Endothelial cell of umbilical vein (primary cell): ENCODE measurements around the gene PTTG1IP2. TPM values are rescaled to one million over a fixed set of nuclear protein-coding genes. Genes with fewer than 3 reads are reported as not detected.

Experiments used
- BruUV-seq: library from RNA; stranded (reverse); fragments of 400-500 nt; replicated peaks from 2 replicates; lab custom pipeline; 2021; lab: Mats Ljungman, UMichigan
- CTCF ChIA-PET: fragments of 300-600, 350-600 bp; sonication (Branson Sonifier 250); formaldehyde crosslinking; loops from one replicate; lab custom pipeline; 2021; ENCODE audit warnings: antibody characterized with exemption, inconsistent platforms; lab: Charles Lee
- POLR2A ChIA-PET: fragments of 300-600, 350-600 bp; sonication (Branson Sonifier 250); formaldehyde crosslinking; loops from one replicate; lab custom pipeline; 2021; ENCODE audit warnings: antibody characterized with exemption, inconsistent platforms; lab: Charles Lee
- DNase-seq: peaks from one replicate; pipeline ENCODE4 v3.0.0-alpha.2; 2011; ENCODE audit warnings: low read depth, low spot score
- FAIRE-seq: peaks from 2 replicates; lab custom pipeline; 2011; peaks lifted over from hg19 to GRCh38; lab: Jason Lieb, UNC
- H2AFZ ChIP-seq: 2 replicates; pipeline ENCODE4 v1.6.0; 2012; ENCODE audit warnings: low read depth, low read length, control low read depth, inconsistent platforms
- H3K27ac ChIP-seq: 2 replicates; pipeline ENCODE4 v1.5.1; 2011; ENCODE audit warnings: low read depth, mild to moderate bottlenecking, control low read depth, low read length, moderate library complexity; ENCODE audit not compliant: insufficient read depth
- H3K27me3 ChIP-seq, 2 experiments: 2 replicates each; pipeline versions ENCODE4 v1.6.0 to v1.6.1; 2011; ENCODE audit warnings: low read length in 2 of 2, mixed read lengths in 1 of 2; ENCODE audit not compliant: control insufficient read depth in 2 of 2, insufficient read depth in 2 of 2
- H3K36me3 ChIP-seq, 2 experiments: 2 replicates in 1 of 2; 3 replicates in 1 of 2; pipeline ENCODE4 v1.5.1; 2011; ENCODE audit warnings: low read length in 2 of 2, mild to moderate bottlenecking in 1 of 2, moderate library complexity in 1 of 2; ENCODE audit not compliant: control insufficient read depth in 2 of 2, insufficient read depth in 2 of 2; ENCODE audit errors: extremely low read depth in 1 of 2
- H3K4me1 ChIP-seq: 3 replicates; pipeline ENCODE4 v1.5.1; 2011; ENCODE audit warnings: mild to moderate bottlenecking, low read length; ENCODE audit not compliant: control insufficient read depth, insufficient read depth; ENCODE audit errors: extremely low read depth
- H3K4me2 ChIP-seq: 2 replicates; pipeline ENCODE4 v1.6.1; 2011; ENCODE audit warnings: low read length, control low read depth, mixed read lengths; ENCODE audit not compliant: insufficient read depth
- H3K4me3 ChIP-seq, 3 experiments: fragments of 200-600 bp in 1 of 3; sonication (generic), shearing (Covaris generic) in 1 of 3; replicated peaks in 1 of 3; 2 replicates each; pipeline ENCODE4 v1.5.1; 2011 to 2016; ENCODE audit warnings: control low read depth in 3 of 3, low read length in 3 of 3, mild to moderate bottlenecking in 2 of 3, inconsistent platforms in 1 of 3, low read depth in 1 of 3, moderate library complexity in 1 of 3; ENCODE audit not compliant: insufficient read depth in 1 of 3
- H3K79me2 ChIP-seq: 2 replicates; pipeline ENCODE4 v1.6.0; 2012; ENCODE audit warnings: low read length, inconsistent platforms; ENCODE audit not compliant: control insufficient read depth, insufficient read depth
- H3K9ac ChIP-seq: replicated peaks from 2 replicates; pipeline ENCODE3; 2011; ENCODE audit warnings: low read length, control low read depth; ENCODE audit not compliant: insufficient read depth; ENCODE audit errors: extremely low read depth
- H3K9me1 ChIP-seq: replicated peaks from 3 replicates; pipeline ENCODE4 v1.6.0; 2011; ENCODE audit warnings: mild to moderate bottlenecking, low read length; ENCODE audit not compliant: control insufficient read depth, insufficient read depth; ENCODE audit errors: extremely low read depth
- H3K9me3 ChIP-seq: replicated peaks from 2 replicates; pipeline ENCODE4 v1.5.1; 2012; ENCODE audit warnings: low read length, inconsistent platforms; ENCODE audit not compliant: control insufficient read depth, insufficient read depth
- H4K20me1 ChIP-seq: replicated peaks from 2 replicates; pipeline ENCODE3; 2011; ENCODE audit warnings: mild to moderate bottlenecking, low read length; ENCODE audit not compliant: control insufficient read depth, insufficient read depth; ENCODE audit errors: extremely low read depth
- EZH2 ChIP-seq: IDR thresholded peaks from 2 replicates; pipeline ENCODE4 v1.6.1; 2012; ENCODE audit warnings: borderline replicate concordance, low read depth, mild to moderate bottlenecking, moderate library complexity, low read length, inconsistent platforms; ENCODE audit not compliant: severe bottlenecking
- FOS ChIP-seq: IDR thresholded peaks from 2 replicates; pipeline ENCODE4 v1.6.1; 2011; ENCODE audit warnings: mild to moderate bottlenecking, low read length, moderate library complexity, borderline replicate concordance; ENCODE audit not compliant: insufficient read depth
- GATA2 ChIP-seq: IDR thresholded peaks from 2 replicates; pipeline ENCODE4 v1.7.0; 2011; ENCODE audit warnings: low read depth, mild to moderate bottlenecking, moderate library complexity, mixed read lengths, low read length; ENCODE audit not compliant: insufficient read length, insufficient read depth
- JUN ChIP-seq: IDR thresholded peaks from 2 replicates; pipeline ENCODE4 v1.6.1; 2011; ENCODE audit warnings: borderline replicate concordance, low read depth; ENCODE audit not compliant: insufficient read length, insufficient read depth
- MYC ChIP-seq: IDR thresholded peaks from one replicate; pipeline ENCODE4 v1.6.1; 2011; ENCODE audit warnings: mild to moderate bottlenecking, low read depth, low read length
- POLR2A ChIP-seq: IDR thresholded peaks from 2 replicates; pipeline ENCODE4 v1.6.1; 2012; ENCODE audit warnings: low read depth, mild to moderate bottlenecking, control low read depth, low read length
- POLR2AphosphoS5 ChIP-seq: IDR thresholded peaks from 2 replicates; pipeline ENCODE4 v1.6.1; 2012; ENCODE audit warnings: low read depth, mild to moderate bottlenecking, control low read depth, low read length, moderate library complexity; ENCODE audit not compliant: insufficient read depth
- dilution Hi-C: fragments of 300-500 bp; cut with MboI; formaldehyde crosslinking; loops from one replicate; pipeline ENCODE4 v1.15.0; 2019; ENCODE audit warnings: low sequenced_read_pairs; ENCODE audit not compliant: extremely low pct_ligation_motif_present
- intact Hi-C: fragments of 100-400 bp; cut with micrococcal nuclease; formaldehyde crosslinking; loops from one replicate; pipeline ENCODE4 v1.10.0; 2022
- polyA plus RNA-seq, 4 experiments: library from polyadenylated mRNA; depleted of rRNA in 3 of 4; stranded (reverse) in 3 of 4; unstranded in 1 of 4; fragments of >200 nt; gene quantifications; 2 replicates each; pipeline versions ENCODE4 v1.2.1 to v1.2.3, GENCODE V29; 2011 to 2012; ENCODE audit warnings: missing spikeins in 1 of 4
- total RNA-seq: library from RNA; stranded (reverse); gene quantifications from 2 replicates; pipeline ENCODE4 v1.2.3, GENCODE V29; 2021
- TF ChIP-seq, protein P1 (sequence below), 2 donors: IDR thresholded peaks; 1 replicate in 1 of 2; 2 replicates in 1 of 2; pipeline ENCODE4 v1.5.1; 2011; ENCODE audit warnings: low read length in 2 of 2, mild to moderate bottlenecking in 2 of 2, moderate library complexity in 2 of 2, control low read depth in 1 of 2, inconsistent platforms in 1 of 2, low read depth in 1 of 2; ENCODE audit not compliant: insufficient read depth in 1 of 2; ENCODE audit errors: extremely low read depth in 1 of 2
- TF ChIP-seq, protein P2 (sequence below): IDR thresholded peaks from 2 replicates; pipeline ENCODE4 v1.6.1; 2011; ENCODE audit not compliant: insufficient read depth, insufficient read length

Gene PTTG1IP2
- total and polyA plus RNA-seq, 2 donors (not counting 3 experiments of a cell fraction or from before 2014, with no cell fraction given) = not detected

DNA sequence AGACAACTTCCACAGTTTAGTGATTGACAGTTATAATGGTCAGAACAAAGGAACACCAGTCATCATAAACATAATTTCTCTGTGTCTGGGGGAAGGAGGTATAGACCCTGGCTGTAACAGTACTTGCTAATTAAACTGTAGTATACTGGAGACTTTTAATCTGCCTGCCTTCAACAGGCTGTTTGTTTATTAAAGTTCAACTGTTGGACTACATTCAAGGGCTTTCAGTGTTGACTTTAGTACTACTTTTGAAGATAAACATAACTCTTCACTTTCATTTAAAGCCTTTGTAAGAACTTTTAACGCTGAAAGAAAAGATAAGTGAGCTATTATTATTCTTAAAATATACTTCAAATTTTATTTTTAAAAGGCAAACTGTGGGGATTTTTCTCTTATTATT is 15.5 kb upstream of the PTTG1IP2 start:
- H3K4me2 ChIP-seq = no peak overlapping the region
- H3K9me1 ChIP-seq = no peaks in the 10 kb centered on the region
- no peaks in the 10 kb centered on the region for H3K9me3 ChIP-seq
- FAIRE-seq = no peak
- no peak for DNase-seq
- H3K27ac ChIP-seq = no peak overlapping the region
- no peak overlapping the region for H3K4me3 ChIP-seq
- dilution Hi-C loops (no loop called here), intact Hi-C loops (loop anchor here (10.0 kb wide), 2 partner anchors 141 to 301 kb away; partner anchors contain the start of gene CDK14)
- no TSS peak for BruUV-seq
- no peaks in the 10 kb centered on the region for H3K27me3 ChIP-seq
- ChIA-PET CTCF (interaction anchor here (1.2 to 1.9 kb wide), 2 partner anchors 175 to 580 kb away, joined by 5 to 12 read pairs; no protein-coding TSS in a partner anchor), POLR2A (no interaction called here)
- no peaks in the 10 kb centered on the region for H4K20me1 ChIP-seq
- no peaks in the 10 kb centered on the region for H3K4me1 ChIP-seq
- H3K9ac ChIP-seq = no peak overlapping the region
- TF ChIP-seq POLR2AphosphoS5 (no peak), JUN (no peak), POLR2A (no peak), FOS (no peak), GATA2 (no peak), EZH2 (no peak), MYC (no peak)
- TF ChIP-seq, protein P1, sequence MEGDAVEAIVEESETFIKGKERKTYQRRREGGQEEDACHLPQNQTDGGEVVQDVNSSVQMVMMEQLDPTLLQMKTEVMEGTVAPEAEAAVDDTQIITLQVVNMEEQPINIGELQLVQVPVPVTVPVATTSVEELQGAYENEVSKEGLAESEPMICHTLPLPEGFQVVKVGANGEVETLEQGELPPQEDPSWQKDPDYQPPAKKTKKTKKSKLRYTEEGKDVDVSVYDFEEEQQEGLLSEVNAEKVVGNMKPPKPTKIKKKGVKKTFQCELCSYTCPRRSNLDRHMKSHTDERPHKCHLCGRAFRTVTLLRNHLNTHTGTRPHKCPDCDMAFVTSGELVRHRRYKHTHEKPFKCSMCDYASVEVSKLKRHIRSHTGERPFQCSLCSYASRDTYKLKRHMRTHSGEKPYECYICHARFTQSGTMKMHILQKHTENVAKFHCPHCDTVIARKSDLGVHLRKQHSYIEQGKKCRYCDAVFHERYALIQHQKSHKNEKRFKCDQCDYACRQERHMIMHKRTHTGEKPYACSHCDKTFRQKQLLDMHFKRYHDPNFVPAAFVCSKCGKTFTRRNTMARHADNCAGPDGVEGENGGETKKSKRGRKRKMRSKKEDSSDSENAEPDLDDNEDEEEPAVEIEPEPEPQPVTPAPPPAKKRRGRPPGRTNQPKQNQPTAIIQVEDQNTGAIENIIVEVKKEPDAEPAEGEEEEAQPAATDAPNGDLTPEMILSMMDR (IDR thresholded peaks at IDR 0.05; ENCODE audit: extremely low read depth in 1 of 2, insufficient read depth in 1 of 2, low read depth in 1 of 2, low read length in 2 of 2) = no peak
- TF ChIP-seq, protein P2, sequence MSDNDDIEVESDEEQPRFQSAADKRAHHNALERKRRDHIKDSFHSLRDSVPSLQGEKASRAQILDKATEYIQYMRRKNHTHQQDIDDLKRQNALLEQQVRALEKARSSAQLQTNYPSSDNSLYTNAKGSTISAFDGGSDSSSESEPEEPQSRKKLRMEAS = no peak
- H3K79me2 ChIP-seq = no peaks in the 10 kb centered on the region
- no peak overlapping the region for H2AFZ ChIP-seq
- H3K36me3 ChIP-seq = no peaks in the 10 kb centered on the region
